Glomerular visceral epithelial cell (primary cell): ENCODE results near the gene BCAT1.
"Not testable (repeated sequence)": the region's sequence is repeated elsewhere in the genome, so short reads cannot be mapped to it uniquely, and the experiment has no call there.

ENCODE experiments used
- DNase-seq: peaks from one replicate; pipeline ENCODE4 v3.0.0-alpha.2; 2016; ENCODE audit errors: extremely low spot score

The BCAT1 gene

GRCh38 chr12:24856541-24856940, 92.4 kb downstream of the BCAT1 start:
- no peak for DNase-seq

GRCh38 chr12:24854908-24855307, 94.0 kb downstream of the BCAT1 start:
- no peak for DNase-seq

GRCh38 chr12:24854017-24854416, 94.9 kb downstream of the BCAT1 start:
- no peak for DNase-seq

- DNase-seq = no peak
Measured at GRCh38 chr12:24853588-24853987, 95.3 kb downstream of the BCAT1 start.

GRCh38 chr12:24853094-24853493, 95.8 kb downstream of the BCAT1 start:
- DNase-seq = no peak

- no peak for DNase-seq
Measured at GRCh38 chr12:24852420-24852819, 96.5 kb downstream of the BCAT1 start.

- DNase-seq = not testable (repeated sequence)
Measured at GRCh38 chr12:24851883-24852282, 97.0 kb downstream of the BCAT1 start.

- no peak for DNase-seq
Measured at GRCh38 chr12:24851341-24851740, 97.6 kb downstream of the BCAT1 start.

- DNase-seq = no peak
Measured at GRCh38 chr12:24850496-24850895, 98.4 kb downstream of the BCAT1 start.

GRCh38 chr12:24848941-24849477, 99.9 kb downstream of the BCAT1 start:
- no peak for DNase-seq

GRCh38 chr12:24846689-24847088, 102.2 kb downstream of the BCAT1 start:
- no peak for DNase-seq

GRCh38 chr12:24845615-24846014, 103.3 kb downstream of the BCAT1 start:
- DNase-seq = no peak

GRCh38 chr12:24840046-24840800, 108.7 kb downstream of the BCAT1 start:
- DNase-seq = no peak

GRCh38 chr12:24839268-24839791, 109.6 kb downstream of the BCAT1 start:
- no peak for DNase-seq

GRCh38 chr12:24838531-24838950, 110.4 kb downstream of the BCAT1 start:
- DNase-seq = peak; percentile 30

GRCh38 chr12:24835377-24835776, 113.5 kb downstream of the BCAT1 start:
- DNase-seq = no peak

GRCh38 chr12:24833513-24833912, 115.4 kb downstream of the BCAT1 start:
- no peak for DNase-seq

- no peak for DNase-seq
Measured at GRCh38 chr12:24823808-24824515, 124.9 kb downstream of the BCAT1 start.

- DNase-seq = peak; percentile 54
Measured at GRCh38 chr12:24822121-24822899, 126.6 kb downstream of the BCAT1 start.

GRCh38 chr12:24821691-24822090, 127.2 kb downstream of the BCAT1 start:
- peak; percentile 59 for DNase-seq

- DNase-seq = peak; percentile 28
Measured at GRCh38 chr12:24820872-24821271, 128.0 kb downstream of the BCAT1 start.

GRCh38 chr12:24818351-24818750, 130.6 kb downstream of the BCAT1 start:
- no peak for DNase-seq
